ENCODE data around the gene FNDC1.

The FNDC1 gene

DNA sequence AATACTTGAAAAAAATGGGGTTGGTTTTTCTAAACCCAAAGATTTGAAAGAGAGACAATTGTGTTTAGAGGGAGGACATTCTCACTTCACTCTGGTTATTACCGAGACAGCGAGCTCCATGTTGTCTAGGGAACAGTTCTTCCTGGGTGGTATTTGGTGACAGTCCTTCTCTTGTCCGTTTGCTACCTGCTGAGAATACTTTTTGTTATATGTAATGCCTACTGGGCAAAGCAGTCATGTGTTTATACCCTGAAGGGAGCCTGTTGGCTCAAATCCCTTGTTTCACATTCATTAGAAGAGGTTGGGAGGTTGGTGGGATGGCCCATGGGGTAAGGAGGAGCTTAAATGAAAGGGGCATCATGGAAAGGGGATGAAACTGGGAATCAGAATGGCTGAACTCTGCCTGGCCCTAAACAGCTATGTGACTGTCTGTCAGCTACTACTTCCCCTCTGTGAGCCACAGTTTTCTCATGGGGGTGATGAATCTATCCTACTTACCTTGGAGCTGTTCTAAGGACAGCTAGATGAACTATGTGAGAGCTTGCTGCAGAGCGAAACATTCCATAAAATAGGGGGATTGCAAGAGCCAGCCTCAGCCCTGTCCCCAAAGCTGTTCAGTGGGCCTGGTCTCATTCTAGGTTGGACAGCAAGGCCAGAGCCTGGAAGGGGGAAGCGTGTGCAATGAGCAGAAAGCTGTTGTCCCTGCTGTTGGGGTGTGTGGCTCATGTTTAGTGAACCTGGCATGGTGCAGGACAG is 43.5 kb downstream of the FNDC1 start:
- Mint-ChIP-seq H3K27me3 (ENCODE audit: low read depth, poor library complexity) (peaks cover 6% of the 10 kb centered on the region), H3K27ac (peak overlapping the region; percentile 21), H3K4me1 (peaks cover 33% of the 10 kb centered on the region), H3K9me3 (peaks cover 13% of the 10 kb centered on the region), H3K36me3 (ENCODE audit: low read depth) (no peaks in the 10 kb centered on the region), H3K4me3 (no peak overlapping the region)
- TF ChIP-seq, protein P1, sequence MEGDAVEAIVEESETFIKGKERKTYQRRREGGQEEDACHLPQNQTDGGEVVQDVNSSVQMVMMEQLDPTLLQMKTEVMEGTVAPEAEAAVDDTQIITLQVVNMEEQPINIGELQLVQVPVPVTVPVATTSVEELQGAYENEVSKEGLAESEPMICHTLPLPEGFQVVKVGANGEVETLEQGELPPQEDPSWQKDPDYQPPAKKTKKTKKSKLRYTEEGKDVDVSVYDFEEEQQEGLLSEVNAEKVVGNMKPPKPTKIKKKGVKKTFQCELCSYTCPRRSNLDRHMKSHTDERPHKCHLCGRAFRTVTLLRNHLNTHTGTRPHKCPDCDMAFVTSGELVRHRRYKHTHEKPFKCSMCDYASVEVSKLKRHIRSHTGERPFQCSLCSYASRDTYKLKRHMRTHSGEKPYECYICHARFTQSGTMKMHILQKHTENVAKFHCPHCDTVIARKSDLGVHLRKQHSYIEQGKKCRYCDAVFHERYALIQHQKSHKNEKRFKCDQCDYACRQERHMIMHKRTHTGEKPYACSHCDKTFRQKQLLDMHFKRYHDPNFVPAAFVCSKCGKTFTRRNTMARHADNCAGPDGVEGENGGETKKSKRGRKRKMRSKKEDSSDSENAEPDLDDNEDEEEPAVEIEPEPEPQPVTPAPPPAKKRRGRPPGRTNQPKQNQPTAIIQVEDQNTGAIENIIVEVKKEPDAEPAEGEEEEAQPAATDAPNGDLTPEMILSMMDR (IDR thresholded peaks at IDR 0.05): no peak
- DNase-seq: no peak

DNA sequence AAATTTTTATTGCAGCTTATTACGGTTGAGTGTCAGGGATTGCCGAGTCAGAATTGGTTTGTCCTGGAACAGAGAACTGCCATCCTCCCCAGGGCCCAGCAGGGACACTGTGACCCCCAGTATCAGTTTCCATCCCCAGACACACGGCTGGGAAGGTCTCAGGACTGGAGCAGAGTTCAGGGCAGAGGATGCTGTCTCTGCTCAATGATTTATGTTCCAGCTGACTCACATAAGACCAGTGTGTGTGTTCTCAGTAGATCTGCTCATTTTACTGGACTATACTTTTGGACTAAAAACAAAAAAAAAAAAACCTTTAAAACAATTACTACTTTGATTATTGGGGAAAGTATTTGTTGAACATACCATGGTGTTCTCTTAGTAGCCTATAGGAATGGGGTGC is 44.2 kb downstream of the FNDC1 start:
- H3K4me1 Mint-ChIP-seq: peaks cover 38% of the 10 kb centered on the region
- H3K9me3 Mint-ChIP-seq: peaks cover 16% of the 10 kb centered on the region
- H3K27ac Mint-ChIP-seq: no peak overlapping the region
- peaks cover 6% of the 10 kb centered on the region for H3K27me3 Mint-ChIP-seq (ENCODE audit: low read depth, poor library complexity)
- no peaks in the 10 kb centered on the region for H3K36me3 Mint-ChIP-seq (ENCODE audit: low read depth)
- peak; percentile 47 for DNase-seq
- no peak overlapping the region for H3K4me3 Mint-ChIP-seq
- TF ChIP-seq, protein P1 (IDR thresholded peaks at IDR 0.05): no peak

DNA sequence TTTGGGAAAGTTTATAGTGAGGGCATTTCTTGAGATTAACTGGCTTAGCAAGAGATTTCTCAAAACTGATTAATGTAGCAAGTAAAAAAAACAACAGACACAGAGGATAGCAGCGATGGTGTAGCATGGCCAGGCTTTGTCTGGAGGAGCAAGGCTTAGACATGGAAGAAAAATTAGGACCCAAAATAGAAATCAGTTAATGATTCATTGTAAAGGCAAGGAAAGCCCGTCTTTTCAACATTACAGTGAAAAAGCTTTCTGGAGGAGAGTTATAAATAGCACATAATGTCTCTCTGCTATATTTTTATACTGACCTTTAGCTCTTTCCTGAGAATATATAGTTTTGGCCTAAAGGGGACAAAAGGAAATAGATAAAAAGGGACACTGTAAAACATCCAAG is 45.1 kb downstream of the FNDC1 start:
- Mint-ChIP-seq H3K36me3 (ENCODE audit: low read depth) (no peaks in the 10 kb centered on the region), H3K27ac (no peak overlapping the region), H3K4me1 (peaks cover 38% of the 10 kb centered on the region), H3K4me3 (no peak overlapping the region), H3K9me3 (peaks cover 20% of the 10 kb centered on the region), H3K27me3 (ENCODE audit: low read depth, poor library complexity) (peaks cover 6% of the 10 kb centered on the region)
- DNase-seq: no peak
- TF ChIP-seq, protein P1 (IDR thresholded peaks at IDR 0.05): no peak

DNA sequence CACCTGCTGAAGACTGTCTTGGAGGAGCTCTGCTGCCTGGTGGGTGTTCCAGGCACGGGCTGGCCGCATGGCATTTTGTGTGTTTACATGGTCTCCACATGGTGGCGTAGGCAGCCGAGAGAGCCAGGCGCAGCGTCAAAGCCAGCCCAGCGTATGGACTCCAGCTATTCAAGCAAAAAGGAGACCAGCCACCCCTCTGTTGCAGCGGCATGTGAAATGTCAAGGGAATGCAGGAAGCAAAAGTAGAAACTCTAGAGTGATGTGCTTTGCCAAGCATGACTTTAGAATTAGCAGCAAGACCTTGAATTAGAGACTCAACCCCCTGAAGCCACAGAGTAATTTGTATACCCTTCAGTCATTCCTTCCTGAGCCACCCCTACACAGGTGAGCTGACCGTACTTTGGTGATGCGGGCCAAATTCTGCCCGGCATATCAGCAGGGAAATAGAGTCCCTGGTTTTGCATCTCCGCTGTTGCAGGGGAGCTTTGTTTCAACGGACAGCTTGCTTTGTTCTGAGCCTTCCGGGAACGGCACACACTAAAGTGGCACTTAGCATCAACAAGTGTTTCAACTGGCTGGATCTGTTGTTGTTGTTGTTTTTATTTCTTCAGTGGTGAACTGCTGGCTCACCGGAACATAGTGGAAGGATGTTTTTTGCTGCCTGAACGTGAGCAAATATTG is 48.5 kb downstream of the FNDC1 start:
- Mint-ChIP-seq H3K27ac (no peak overlapping the region), H3K9me3 (peaks cover 17% of the 10 kb centered on the region), H3K36me3 (ENCODE audit: low read depth) (no peaks in the 10 kb centered on the region), H3K4me1 (peaks cover 33% of the 10 kb centered on the region), H3K4me3 (no peak overlapping the region), H3K27me3 (ENCODE audit: low read depth, poor library complexity) (peaks cover 15% of the 10 kb centered on the region)
- peak; percentile 64 for DNase-seq
- TF ChIP-seq, protein P1 (IDR thresholded peaks at IDR 0.05): no peak

DNA sequence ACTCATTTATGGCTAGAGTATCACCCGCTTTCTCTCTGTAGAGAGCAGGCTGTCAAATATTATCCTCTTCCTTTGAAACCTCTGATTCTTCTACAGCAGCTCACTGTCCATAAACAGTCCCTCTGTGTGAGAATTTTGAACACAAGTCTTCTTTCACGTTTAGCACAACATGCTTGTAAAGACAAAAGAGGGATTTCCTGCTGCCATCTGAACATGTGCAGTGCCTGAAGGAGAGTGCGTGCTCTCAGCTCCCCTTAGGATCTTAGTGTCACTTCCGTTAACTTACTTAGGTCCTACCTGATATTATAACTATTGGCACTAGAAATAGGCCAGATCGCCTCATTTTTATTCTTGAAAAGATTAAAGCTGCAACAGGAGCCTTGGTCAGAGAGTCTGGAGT is 50.9 kb downstream of the FNDC1 start:
- Mint-ChIP-seq H3K27ac (no peak overlapping the region), H3K4me1 (peaks cover 17% of the 10 kb centered on the region), H3K27me3 (ENCODE audit: low read depth, poor library complexity) (peaks cover 18% of the 10 kb centered on the region), H3K36me3 (ENCODE audit: low read depth) (no peaks in the 10 kb centered on the region), H3K9me3 (peaks cover 22% of the 10 kb centered on the region), H3K4me3 (no peak overlapping the region)
- TF ChIP-seq, protein P1 (IDR thresholded peaks at IDR 0.05): no peak
- DNase-seq: no peak
